ENCODE results near the gene PINLYP. TPM values are rescaled to one million over a fixed set of nuclear protein-coding genes. Genes with fewer than 3 reads are reported as not detected.
A peak's percentile ranks its signal among the peaks of the same experiment; 100 is the strongest.

Gene PINLYP
- total RNA-seq, 1 experiment from 2014 or later, result 6.4 TPM

GRCh38 chr19:43526884-43527859, 48.4 kb upstream of the PINLYP start, which contains the start of gene ETHE1 (continued):
- no peak for TF ChIP-seq IRF1 (CRISPR knock-in tag; IDR thresholded peaks at IDR 0.05)
- TF ChIP-seq TEAD1 (CRISPR knock-in tag; IDR thresholded peaks at IDR 0.05), result peak; percentile 69; the same call in 1 of the 2 replicates

GRCh38 chr19:43527860-43528622, 47.6 kb upstream of the PINLYP start:
- H3K9me3 Mint-ChIP-seq, result no peaks in the 10 kb centered on the region
- H3K4me3 Mint-ChIP-seq, result peak overlapping the region; percentile 40; the same call in 1 of the 2 replicates
- H3K27me3 Mint-ChIP-seq (ENCODE audit: low read depth), result peaks cover 46% of the 10 kb centered on the region
- ATAC-seq, result no peak
- no peak overlapping the region for H3K27ac Mint-ChIP-seq
- no peak for DNase-seq (ENCODE audit: low spot score)
- CTCF ChIA-PET, result interaction anchor here (0.6 to 4.9 kb wide), 9 partner anchors 7 to 135 kb away, joined by 3 to 25 read pairs (median 4); partner anchors contain the start of gene PHLDB3
- peaks cover 19% of the 10 kb centered on the region for H3K4me1 Mint-ChIP-seq
- TF ChIP-seq ETV6 (CRISPR knock-in tag; IDR thresholded peaks at IDR 0.05) (no peak), JAZF1 (CRISPR knock-in tag; IDR thresholded peaks at IDR 0.05) (no peak), HMGA2 (CRISPR knock-in tag; IDR thresholded peaks at IDR 0.05) (no peak), ESRRA (CRISPR knock-in tag; IDR thresholded peaks at IDR 0.05; ENCODE audit: borderline replicate concordance) (no peak)
- no peaks in the 10 kb centered on the region for H3K36me3 Mint-ChIP-seq
- POLR2A ChIA-PET, result interaction anchor here (0.6 kb wide), 1 partner anchor 8 kb away, joined by 3 read pairs; no protein-coding TSS in a partner anchor

DNA sequence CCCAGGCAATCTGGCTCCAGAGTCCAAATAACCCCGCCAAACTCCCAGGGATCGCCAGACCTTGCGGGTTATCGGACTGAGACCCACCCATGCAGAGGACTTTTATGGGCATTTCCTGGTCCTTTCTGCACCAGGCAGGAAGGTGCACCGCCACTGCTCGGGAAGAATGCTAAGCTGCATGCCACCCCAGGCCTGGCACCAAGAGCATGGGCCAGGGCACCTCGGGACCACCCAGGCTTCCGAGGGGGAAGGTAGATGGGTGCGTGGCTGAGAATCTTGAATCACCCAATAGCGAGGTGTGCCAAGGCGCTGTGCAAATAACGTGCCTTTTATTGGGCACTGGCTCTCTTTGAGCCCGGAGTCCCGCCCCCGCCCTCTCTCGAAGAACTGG, 43.0 kb upstream of the PINLYP start:
- Mint-ChIP-seq H3K4me1 (peaks cover 18% of the 10 kb centered on the region), H3K27me3 (ENCODE audit: low read depth) (peaks cover 30% of the 10 kb centered on the region), H3K4me3 (peak overlapping the region; percentile 95), H3K36me3 (peaks cover 4% of the 10 kb centered on the region; the same call in 1 of the 2 replicates), H3K27ac (peak overlapping the region; percentile 97), H3K9me3 (no peaks in the 10 kb centered on the region)
- POLR2A ChIA-PET, result interaction anchor here (0.6 to 1.7 kb wide), 8 partner anchors 8 to 221 kb away, joined by 3 to 8 read pairs (median 5); partner anchors contain the start of gene PLAUR
- CTCF ChIA-PET, result interaction anchor here (0.6 to 4.5 kb wide), 21 partner anchors 9 to 963 kb away, joined by 3 to 140 read pairs (median 6); partner anchors contain the start of genes IRGQ, PHLDB3 and ZNF576
- peak; percentile 24 for DNase-seq (ENCODE audit: low spot score)
- no peak for ATAC-seq
- TF ChIP-seq ZNF121 (CRISPR knock-in tag; IDR thresholded peaks at IDR 0.05) (0 out of 2 replicates have a peak, but pooled peaks have one; percentile 18), OVOL2 (CRISPR knock-in tag; IDR thresholded peaks at IDR 0.05; ENCODE audit: borderline replicate concordance) (no peak)

DNA sequence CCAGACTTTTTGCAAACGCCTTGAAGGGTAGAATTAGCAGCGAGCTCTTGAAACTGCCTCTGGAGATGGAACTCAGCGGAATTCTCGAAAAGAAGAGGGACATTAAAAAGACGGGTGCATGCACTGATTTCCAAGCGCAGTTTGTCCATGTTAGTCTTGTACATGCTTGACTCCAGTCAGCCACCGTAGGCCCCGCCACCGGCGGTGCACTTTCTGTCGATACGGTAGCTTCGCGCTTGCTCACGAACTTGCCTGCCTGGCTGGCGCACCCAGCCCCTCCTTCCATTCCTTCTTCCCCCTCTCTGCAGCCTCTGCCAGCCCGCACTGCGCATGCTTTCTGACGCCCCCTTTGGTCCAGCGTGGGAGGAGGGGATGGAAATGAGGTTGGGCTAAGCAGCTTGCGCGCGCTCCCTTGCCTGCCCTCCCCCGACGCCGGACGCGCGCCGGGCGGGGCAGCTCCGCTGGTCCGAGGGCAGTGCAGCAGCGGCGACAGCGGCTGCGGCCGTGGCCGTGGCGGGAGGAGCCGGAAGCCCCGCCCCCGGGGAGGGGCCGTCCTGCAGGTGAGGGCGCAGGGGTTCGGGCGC, 42.5 kb upstream of the PINLYP start, which contains the start of gene ZNF575:
Gene ZNF575 (plus strand): TSS at position 227 of the 584 bp plus-strand sequence. CDS start 1,235 bp downstream, outside the sequence.
- Mint-ChIP-seq H3K4me3 (peak within 1 kb of the TSS; percentile 95), H3K27me3 (ENCODE audit: low read depth) (peaks cover 25% of the 10 kb centered on the region), H3K36me3 (peaks cover 7% of the 10 kb centered on the region; the same call in 1 of the 2 replicates), H3K4me1 (peaks cover 18% of the 10 kb centered on the region), H3K9me3 (no peaks in the 10 kb centered on the region), H3K27ac (peak within 1 kb of the TSS; percentile 100)
- DNase-seq (ENCODE audit: low spot score) (peak; percentile 96), ATAC-seq (peak; percentile 68)
- ChIA-PET CTCF (interaction anchor here (0.6 to 4.5 kb wide), 23 partner anchors 9 to 964 kb away, joined by 3 to 140 read pairs (median 6); partner anchors contain the start of genes IRGQ, PHLDB3 and ZNF576), POLR2A (interaction anchor here (0.6 to 1.7 kb wide), 9 partner anchors 9 to 222 kb away, joined by 3 to 8 read pairs (median 4); partner anchors contain the start of genes PLAUR and SMG9)
- TF ChIP-seq RORB (CRISPR knock-in tag; IDR thresholded peaks at IDR 0.05) (no peak), CREM (CRISPR knock-in tag; IDR thresholded peaks at IDR 0.05) (no peak), ETV6 (CRISPR knock-in tag; IDR thresholded peaks at IDR 0.05) (peak; percentile 78), ESRRA (CRISPR knock-in tag; IDR thresholded peaks at IDR 0.05; ENCODE audit: borderline replicate concordance) (no peak), ZBTB21 (CRISPR knock-in tag; IDR thresholded peaks at IDR 0.05; ENCODE audit: borderline replicate concordance) (no peak), ATF3 (CRISPR knock-in tag; conservative IDR thresholded peaks at IDR 0.05) (no peak), TEAD1 (CRISPR knock-in tag; IDR thresholded peaks at IDR 0.05) (0 out of 2 replicates have a peak, but pooled peaks have one; percentile 12), PREB (CRISPR knock-in tag; IDR thresholded peaks at IDR 0.05; ENCODE audit: borderline replicate concordance) (no peak), SP1 (CRISPR knock-in tag; conservative IDR thresholded peaks at IDR 0.05) (no peak; the same call in 1 of the 2 replicates), NR2C2 (CRISPR knock-in tag; IDR thresholded peaks at IDR 0.05) (no peak), ATF1 (CRISPR knock-in tag; IDR thresholded peaks at IDR 0.05) (no peak), IRF2 (CRISPR knock-in tag; IDR thresholded peaks at IDR 0.05; ENCODE audit: borderline replicate concordance, low read depth) (no peak), NR1H2 (CRISPR knock-in tag; IDR thresholded peaks at IDR 0.05) (no peak), ELF4 (CRISPR knock-in tag; IDR thresholded peaks at IDR 0.05; ENCODE audit: low read depth) (no peak), FOXK1 (CRISPR knock-in tag; IDR thresholded peaks at IDR 0.05) (no peak; the same call in 1 of the 2 replicates)
- TF ChIP-seq, protein P1, sequence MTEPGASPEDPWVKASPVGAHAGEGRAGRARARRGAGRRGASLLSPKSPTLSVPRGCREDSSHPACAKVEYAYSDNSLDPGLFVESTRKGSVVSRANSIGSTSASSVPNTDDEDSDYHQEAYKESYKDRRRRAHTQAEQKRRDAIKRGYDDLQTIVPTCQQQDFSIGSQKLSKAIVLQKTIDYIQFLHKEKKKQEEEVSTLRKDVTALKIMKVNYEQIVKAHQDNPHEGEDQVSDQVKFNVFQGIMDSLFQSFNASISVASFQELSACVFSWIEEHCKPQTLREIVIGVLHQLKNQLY (CRISPR knock-in tag; IDR thresholded peaks at IDR 0.05), result no peak

Measured in WTC11 (cell line).